Measurements from ENCODE around the gene CMIP.

DNA sequence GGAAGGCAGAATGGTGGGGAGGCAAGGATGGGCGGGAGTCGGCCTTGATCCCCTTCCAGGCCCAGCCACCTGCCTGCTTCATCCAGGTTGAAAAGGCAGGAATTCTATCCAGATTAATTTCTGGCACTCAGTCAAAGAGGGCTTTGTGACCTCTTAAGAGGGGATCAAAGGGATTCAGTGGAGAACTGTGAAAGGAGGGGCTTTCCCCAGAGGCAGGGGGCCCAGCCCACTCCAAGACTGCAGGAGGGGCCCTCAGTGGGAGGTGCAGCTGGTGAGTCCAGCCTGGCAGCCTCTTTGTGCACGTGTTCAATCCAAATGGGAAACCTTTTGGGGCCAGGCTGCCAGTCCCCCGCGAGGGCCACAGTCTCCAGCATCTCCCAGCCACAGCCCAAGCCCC, 186.0 kb downstream of the CMIP start:
- TF ChIP-seq, protein P1, sequence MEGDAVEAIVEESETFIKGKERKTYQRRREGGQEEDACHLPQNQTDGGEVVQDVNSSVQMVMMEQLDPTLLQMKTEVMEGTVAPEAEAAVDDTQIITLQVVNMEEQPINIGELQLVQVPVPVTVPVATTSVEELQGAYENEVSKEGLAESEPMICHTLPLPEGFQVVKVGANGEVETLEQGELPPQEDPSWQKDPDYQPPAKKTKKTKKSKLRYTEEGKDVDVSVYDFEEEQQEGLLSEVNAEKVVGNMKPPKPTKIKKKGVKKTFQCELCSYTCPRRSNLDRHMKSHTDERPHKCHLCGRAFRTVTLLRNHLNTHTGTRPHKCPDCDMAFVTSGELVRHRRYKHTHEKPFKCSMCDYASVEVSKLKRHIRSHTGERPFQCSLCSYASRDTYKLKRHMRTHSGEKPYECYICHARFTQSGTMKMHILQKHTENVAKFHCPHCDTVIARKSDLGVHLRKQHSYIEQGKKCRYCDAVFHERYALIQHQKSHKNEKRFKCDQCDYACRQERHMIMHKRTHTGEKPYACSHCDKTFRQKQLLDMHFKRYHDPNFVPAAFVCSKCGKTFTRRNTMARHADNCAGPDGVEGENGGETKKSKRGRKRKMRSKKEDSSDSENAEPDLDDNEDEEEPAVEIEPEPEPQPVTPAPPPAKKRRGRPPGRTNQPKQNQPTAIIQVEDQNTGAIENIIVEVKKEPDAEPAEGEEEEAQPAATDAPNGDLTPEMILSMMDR (IDR thresholded peaks at IDR 0.05) = no peak
- TF ChIP-seq POLR2A (IDR thresholded peaks at IDR 0.05) = no peak

Measured in esophagus squamous epithelium (tissue), 4 donors.